HG03097 (cell line): ENCODE measurements around the gene APOE.

Source experiments
- ATAC-seq: cut with Tn5 transposase; IDR thresholded peaks from one replicate; pipeline ENCODE4 v1.9.1; 2021; ENCODE audit not compliant: unreplicated experiment, low FRiP score

APOE gene

DNA sequence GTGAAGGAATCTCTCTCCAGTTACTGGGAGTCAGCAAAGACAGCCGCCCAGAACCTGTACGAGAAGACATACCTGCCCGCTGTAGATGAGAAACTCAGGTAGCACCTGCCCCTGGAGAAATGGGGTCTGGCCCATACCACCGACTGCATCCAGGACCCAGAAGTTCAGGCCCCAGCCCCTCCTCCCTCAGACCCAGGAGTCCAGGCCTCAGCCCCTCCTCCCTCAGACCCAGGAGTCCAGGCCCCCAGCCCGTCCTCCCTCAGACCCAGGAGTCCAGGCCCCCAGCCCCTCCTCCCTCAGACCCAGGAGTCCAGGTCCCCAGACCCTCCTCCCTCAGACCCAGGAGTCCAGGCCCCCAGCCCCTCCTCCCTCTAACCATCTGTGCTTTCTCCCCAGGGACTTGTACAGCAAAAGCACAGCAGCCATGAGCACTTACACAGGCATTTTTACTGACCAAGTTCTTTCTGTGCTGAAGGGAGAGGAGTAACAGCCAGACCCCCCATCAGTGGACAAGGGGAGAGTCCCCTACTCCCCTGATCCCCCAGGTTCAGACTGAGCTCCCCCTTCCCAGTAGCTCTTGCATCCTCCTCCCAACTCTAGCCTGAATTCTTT is 43.3 kb downstream of the APOE start:
- ATAC-seq: no peak

DNA sequence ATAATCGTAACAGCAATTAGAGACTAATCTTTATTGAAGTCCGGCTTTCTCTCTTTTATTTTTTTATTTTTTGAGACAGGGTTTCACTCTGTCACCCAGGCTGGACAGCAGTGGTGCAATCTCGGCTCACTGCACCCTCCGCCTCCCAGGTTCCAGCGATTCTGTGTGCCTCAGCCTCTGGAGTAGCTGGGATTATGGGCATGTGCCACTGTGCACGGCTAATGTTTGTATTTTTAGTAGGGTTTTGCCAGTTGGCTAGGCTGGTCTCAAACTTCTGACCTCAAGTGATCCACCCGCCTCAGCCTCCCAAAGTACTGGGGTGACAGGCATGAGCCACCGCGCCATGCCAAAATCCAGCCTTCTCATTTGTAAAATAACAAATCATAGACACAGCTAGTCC is 44.0 kb downstream of the APOE start:
- no peak for ATAC-seq

DNA sequence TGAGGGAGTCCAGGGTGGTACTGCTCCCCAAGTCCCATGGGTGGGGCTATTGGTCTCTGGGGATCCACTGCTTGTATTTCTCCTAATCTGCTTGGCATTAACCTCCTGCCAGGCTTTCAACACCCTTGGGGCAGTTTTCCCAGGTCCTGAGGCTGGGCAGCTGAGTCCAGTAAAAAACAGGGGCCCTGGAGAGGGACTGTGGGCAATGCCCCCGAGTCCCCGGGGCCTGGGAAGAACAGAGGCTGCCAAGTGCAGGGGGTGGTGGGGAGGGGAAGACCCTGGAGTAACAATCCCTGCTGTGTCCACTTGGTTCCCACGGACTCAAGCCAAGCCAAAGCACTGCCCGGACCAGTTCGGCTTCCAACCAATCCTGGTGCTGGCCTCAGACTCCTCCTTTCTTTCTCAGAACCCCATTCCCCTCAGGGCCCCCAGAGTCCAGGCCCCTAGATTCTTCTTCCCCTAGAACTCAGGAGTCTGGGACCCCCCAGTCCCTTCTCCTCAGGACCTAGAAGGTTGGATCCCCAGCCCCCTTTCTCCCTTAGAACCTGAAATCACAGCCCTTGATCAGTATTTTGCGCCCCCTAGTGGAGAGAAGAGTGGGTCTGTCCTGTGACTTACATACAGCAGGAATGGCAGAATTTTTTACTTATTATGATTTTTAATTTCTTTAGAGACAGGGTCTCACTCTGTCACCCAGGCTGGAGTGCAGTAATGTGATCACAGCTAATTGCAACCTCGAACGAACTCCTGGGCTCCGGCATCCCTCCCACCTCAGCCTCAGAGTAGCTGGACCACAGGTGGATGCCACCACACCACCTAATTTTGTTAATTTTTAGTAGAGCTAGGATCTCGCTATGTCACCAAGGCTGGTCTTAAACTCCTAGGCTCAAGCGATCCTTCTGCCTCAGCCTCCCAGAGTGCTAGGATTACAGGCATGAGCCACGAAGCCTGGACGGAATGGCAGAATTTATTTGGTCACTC is 45.9 kb downstream of the APOE start:
- ATAC-seq: no peak

DNA sequence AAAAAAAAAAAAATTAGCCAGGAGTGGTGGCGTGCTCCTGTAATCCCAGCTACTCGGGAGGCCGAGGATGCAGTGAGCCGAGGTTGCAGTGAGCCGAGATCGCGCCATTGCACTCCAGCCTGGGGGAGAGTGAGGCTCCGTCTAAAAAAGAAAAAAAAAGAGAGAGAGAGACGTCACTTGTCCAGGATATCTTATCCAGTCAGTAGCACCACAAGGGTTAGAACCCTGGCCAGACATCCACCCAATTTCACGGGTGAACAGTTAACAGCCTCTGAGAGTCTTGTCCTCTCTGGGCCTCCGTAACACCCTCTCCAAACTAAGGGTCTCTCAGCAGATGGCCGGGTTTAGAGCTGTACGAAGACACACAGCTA is 48.7 kb downstream of the APOE start:
- ATAC-seq: peak; percentile 9

DNA sequence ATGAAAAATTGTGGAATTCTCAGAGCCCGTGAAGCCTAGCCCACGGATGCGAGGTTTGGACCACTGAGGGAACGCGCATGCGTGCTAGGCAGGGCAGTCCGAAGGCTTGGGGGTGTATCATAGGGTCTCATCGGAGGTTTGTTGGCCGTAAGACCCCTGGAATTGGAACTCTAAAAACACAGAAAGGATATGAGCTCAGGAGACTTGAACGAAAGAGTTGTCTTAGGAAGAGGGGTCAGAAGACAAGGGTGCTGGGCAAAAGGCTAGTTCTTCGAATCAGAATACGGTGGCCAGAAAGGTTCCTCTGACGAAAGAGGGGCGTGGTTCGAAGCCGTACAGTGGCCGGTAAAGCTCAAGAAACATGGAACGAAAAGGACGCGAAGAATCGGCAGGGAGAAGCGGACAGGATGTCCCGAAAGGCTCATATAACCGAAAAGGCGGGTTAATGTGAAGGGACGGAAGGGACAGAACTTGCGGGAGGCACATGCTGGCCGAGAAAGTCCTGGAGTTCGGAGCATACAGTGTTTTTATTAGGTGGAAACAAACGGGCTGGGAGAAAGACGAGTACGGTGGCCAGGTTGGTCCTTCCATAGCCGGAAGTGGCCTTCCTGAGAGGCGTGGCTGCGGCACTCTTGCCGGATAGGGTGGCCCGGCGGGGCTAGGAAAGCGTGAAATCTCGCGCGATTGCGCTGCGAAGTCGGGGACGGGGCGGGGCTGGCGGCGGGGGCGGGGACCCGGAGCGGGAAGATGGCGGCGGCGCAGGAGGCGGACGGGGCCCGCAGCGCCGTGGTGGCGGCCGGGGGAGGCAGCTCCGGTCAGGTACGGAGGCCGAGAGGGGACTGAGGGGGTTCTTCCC is 49.3 kb downstream of the APOE start, which contains the start of gene CLPTM1:
CLPTM1 (plus strand) TSS at position 732 of the 856 bp plus-strand sequence; CDS start at position 748, 16 bp downstream.
- peak; percentile 65 for ATAC-seq

DNA sequence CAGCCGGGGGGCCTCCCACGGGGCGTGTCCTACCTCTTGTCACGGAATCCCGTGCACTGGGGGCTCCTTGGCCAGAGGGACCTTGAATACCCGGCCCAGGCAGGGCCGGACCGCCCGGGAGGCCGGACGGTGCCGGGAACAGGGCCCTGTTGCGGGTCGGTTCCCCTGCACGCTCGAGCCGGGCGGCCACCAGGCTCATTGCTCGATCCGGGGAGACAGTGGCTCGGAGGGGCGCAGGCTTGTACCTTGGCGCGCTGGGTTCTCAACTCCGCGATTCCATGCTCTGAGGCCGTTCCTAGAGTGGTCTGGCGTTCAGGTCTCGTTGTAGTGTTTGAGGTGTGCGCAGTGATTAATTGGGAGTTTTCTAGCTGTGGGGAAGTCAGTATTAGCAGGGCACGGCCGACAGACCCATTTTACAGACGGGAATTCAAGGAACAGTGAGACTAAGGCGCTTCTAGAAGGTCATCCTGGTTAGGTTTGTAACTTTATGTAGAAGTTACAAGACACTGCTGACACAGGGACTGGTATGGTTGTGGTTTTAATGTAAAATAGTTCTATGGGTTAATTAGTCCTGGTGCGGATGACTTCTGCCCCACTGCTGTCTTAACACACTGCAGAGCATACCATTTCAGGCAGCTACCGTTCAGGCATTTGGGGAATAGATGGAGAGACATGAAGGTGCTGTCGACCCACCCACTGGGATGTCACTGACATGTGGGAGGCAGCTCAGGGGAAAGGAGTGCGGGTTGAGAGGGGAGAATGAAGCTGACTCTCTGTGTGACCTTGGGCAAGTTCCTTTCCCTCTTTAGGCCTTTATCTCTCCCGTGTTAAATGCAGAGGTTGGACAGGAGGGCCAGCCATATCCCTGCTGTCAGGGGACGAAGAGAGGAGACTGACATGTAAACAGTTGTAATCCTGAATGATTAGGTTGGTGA is 50.2 kb downstream of the APOE start:
- ATAC-seq: peak; percentile 22

DNA sequence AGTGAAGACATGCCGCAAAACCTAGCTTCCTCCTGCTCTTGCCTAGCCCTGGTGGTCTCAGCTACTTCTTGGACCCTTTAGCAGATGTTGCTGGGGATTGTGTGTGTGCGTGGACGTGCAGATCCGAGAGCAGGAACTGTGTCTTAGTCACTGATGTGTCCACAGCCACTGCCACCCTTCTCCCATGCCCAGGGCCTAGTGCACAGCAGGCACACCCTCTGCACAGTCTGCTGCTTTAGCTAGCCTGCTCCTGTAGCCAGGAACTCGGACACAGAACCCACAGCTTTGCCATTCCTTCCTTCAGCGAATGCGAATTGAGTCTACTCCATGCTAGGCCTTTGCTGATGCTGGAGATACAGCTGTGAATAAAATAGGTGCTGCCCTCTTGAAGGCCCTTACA is 51.9 kb downstream of the APOE start:
- no peak for ATAC-seq

DNA sequence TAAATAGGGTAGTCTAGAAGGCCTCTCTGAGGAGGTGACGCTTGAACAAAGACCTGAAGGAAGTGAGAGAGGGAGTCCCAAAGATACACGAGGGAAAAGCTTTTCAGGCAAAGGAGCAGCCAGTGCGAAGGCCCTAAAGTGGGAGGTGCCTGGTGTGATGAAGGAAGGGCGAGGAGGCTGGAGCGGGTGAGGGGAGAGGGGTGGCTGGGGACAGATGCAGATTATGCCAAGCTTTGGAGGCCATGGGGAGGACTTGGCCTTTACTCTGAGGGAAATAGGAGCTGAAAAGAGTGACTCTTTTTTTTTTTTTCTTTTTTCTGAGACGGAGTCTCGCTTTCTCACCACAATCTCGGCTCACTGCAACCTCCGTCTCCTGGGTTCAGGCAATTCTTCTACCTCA is 52.5 kb downstream of the APOE start:
- ATAC-seq: no peak
